HT-29 (cell line): ENCODE results near the gene OR52N4. TPM values are rescaled to one million over a fixed set of nuclear protein-coding genes. Genes with fewer than 3 reads are reported as not detected.
"Not testable (repeated sequence)": the region's sequence is repeated elsewhere in the genome, so short reads cannot be mapped to it uniquely, and the experiment has no call there.

Experiments used
- DNase-seq: peaks from one replicate; pipeline ENCODE4 v3.0.0-alpha.2; 2015; ENCODE audit warnings: low spot score
- total RNA-seq: library from RNA; depleted of rRNA; stranded (reverse); fragments of >200 nt; shearing (Covaris generic); gene quantifications from 2 replicates; pipeline ENCODE4 v1.2.3, GENCODE V29; 2014; rRNA removed

The OR52N4 gene
- not detected in 2 replicates for total RNA-seq

- no peak for DNase-seq
These were observed at the start of gene OR52N4 for GRCh38 chr11:5753943-5754342. OR52N4 (plus strand) TSS chr11:5754243; CDS start chr11:5754741, 498 bp downstream.

GRCh38 chr11:5705688-5706087 lies 48.4 kb upstream of the OR52N4 start:
- DNase-seq, result no peak

DNA sequence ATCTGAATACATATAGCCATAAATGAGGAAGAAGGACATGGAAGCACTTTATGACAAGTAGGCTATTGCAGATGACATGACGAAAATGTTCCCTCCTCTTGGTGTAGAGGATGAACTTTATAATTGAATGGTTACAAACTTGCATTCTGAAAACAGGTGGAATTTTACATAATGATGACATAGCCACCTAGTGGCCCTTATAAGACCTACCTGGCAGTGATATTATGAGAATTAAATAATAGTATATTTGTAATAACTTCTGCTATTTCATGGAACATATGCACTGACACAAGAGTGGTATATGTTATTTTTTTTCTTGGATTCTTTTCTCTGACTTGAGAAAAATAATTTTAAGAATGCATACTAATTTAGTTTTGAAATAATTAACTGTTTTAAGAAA lies 41.5 kb upstream of the OR52N4 start:
- peak; percentile 19 for DNase-seq

GRCh38 chr11:5713695-5714094 lies 40.3 kb upstream of the OR52N4 start:
- DNase-seq, result no peak

GRCh38 chr11:5716518-5716917 lies 37.5 kb upstream of the OR52N4 start:
- DNase-seq, result not testable (repeated sequence)

GRCh38 chr11:5719703-5720495 lies 34.1 kb upstream of the OR52N4 start:
- no peak for DNase-seq

- no peak for DNase-seq
These were observed 31.4 kb upstream of the OR52N4 start for GRCh38 chr11:5722622-5723021.

- DNase-seq, result no peak
These were observed 27.7 kb upstream of the OR52N4 start for GRCh38 chr11:5726351-5726750.

DNA sequence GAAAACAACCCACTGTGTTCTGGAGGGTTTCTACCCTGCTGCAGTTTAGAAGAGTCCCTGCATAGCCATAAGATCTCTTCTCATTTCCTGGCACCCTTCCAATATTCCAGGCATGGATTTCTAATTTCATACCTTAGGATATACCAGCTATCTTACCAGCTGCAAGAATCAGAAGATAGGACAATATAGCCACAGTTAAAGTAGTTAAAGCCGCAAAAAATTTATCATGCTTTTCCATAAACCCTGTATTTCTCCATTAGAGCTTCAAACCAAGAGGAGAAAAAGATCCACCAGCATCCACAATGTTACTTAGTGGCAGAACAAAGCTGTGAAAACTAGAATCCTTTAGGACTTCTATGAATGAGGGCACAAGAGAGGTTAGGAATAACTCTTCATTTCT lies 26.4 kb upstream of the OR52N4 start:
- DNase-seq, result no peak

DNA sequence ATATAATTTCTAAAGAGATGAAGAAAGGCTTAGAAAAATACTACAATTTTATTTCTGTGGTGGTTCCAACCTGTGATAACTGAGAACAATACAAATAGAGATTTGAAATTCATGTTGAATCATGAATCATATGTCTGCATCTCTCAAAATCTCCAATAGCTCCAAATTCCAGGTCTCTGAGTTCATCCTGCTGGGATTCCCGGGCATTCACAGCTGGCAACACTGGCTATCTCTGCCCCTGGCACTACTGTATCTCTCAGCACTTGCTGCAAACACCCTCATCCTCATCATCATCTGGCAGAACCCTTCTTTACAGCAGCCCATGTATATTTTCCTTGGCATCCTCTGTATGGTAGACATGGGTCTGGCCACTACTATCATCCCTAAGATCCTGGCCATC lies 17.6 kb upstream of the OR52N4 start, which contains the start of gene OR56B1:
OR56B1 (plus strand) TSS at position 53 of the 400 bp plus-strand sequence; CDS start at position 122, 69 bp downstream.
- DNase-seq, result no peak

- DNase-seq, result no peak
These were observed 17.0 kb upstream of the OR52N4 start for GRCh38 chr11:5737091-5737490.

GRCh38 chr11:5737670-5738392 lies 16.2 kb upstream of the OR52N4 start:
- no peak for DNase-seq

GRCh38 chr11:5738431-5738830 lies 15.6 kb upstream of the OR52N4 start:
- DNase-seq, result no peak

- no peak for DNase-seq
These were observed 7.4 kb upstream of the OR52N4 start for GRCh38 chr11:5746614-5747013.

DNA sequence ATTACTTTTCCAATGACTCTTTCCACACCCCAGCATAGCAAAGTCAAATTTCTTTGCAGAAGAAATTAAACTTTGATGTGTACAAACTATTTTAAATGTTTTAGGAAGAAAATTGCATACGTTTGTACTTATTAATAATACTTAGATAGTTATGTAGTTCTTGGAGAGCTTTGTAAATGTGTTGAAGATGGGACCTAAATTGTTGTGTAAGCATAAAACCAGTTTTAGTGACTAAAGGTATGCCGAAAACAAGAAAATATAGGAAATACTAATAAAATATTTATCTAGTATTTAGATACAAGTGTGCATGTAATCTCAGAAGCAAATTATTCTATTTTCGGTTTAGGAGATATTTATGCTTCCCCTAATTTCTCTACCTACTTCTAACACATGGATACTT lies 4.2 kb upstream of the OR52N4 start:
- no peak for DNase-seq

- DNase-seq, result no peak
These were observed 13.0 kb downstream of the OR52N4 start for GRCh38 chr11:5767056-5767455.

- no peak for DNase-seq
These were observed 29.2 kb downstream of the OR52N4 start, which contains the start of gene OR52N5 for GRCh38 chr11:5783255-5783654. OR52N5 (minus strand) TSS chr11:5783355; CDS start chr11:5778634, 4,721 bp downstream.

- no peak for DNase-seq
These were observed 37.1 kb downstream of the OR52N4 start, which contains the start of gene OR52N1 for GRCh38 chr11:5791165-5791564. OR52N1 (minus strand) TSS chr11:5791265; CDS start chr11:5788816, 2,449 bp downstream.

- no peak for DNase-seq
These were observed 42.5 kb downstream of the OR52N4 start for GRCh38 chr11:5796541-5796940.

GRCh38 chr11:5803982-5804381 lies 49.9 kb downstream of the OR52N4 start:
- no peak for DNase-seq
